Measurements from ENCODE around the gene RPL22L1. TPM values are rescaled to one million over a fixed set of nuclear protein-coding genes. Genes with fewer than 3 reads are reported as not detected.

RPL22L1 gene
- total RNA-seq, 4 donors from 2014 or later: 6.0 to 48.3 (median 26.7) TPM

GRCh38 chr3:170907637-170908234 is 37.7 kb upstream of the RPL22L1 start:
- Histone ChIP-seq H3K4me3 (peak overlapping the region; percentile 24 to 72 (median 54)), H3K9me3 (peaks cover 0 to 6% of the 10 kb centered on the region in 2 donors), H3K4me1 (peaks cover 7 to 13% (median 11%) of the 10 kb centered on the region in 4 donors), H3K27ac (peak overlapping the region; percentile 59 to 69 (median 64)), H3K36me3 (no peaks in the 10 kb centered on the region), H3K27me3 (no peaks in the 10 kb centered on the region)
- no peak for DNase-seq
- 13 to 43% methylated on average over 6 to 31 of the region's 33 CpGs for WGBS, 2 donors (ENCODE audit: low coverage in 1 of 2)
- no peak for TF ChIP-seq CTCF (IDR thresholded peaks at IDR 0.05)
- no peak for TF ChIP-seq POLR2A (IDR thresholded peaks at IDR 0.05)
- in situ Hi-C loops (cut with MboI; ENCODE audit: low pct_ligation_motif_present in 1 of 4, low pct_unique_long_range_greater_than_20kb in 1 of 4, low sequenced_read_pairs in 3 of 4) (no loop called here), intact Hi-C loops (cut with DNase I; ENCODE audit: low total_unique reads) (no loop called here)

- intact Hi-C loops (cut with DNase I; ENCODE audit: low total_unique reads): no loop called here
- no peak overlapping the region for H3K27ac ChIP-seq
- H3K36me3 ChIP-seq: no peaks in the 10 kb centered on the region
- no peak for DNase-seq
- 84 to 95% methylated on average over 2 of the region's 2 CpGs for WGBS, 2 donors (ENCODE audit: low coverage in 1 of 2)
- TF ChIP-seq POLR2AphosphoS5 (IDR thresholded peaks at IDR 0.05) (no peak), EP300 (IDR thresholded peaks at IDR 0.05; ENCODE audit: low read depth) (no peak), CTCF (IDR thresholded peaks at IDR 0.05) (no peak), POLR2A (IDR thresholded peaks at IDR 0.05) (no peak)
- H3K4me3 ChIP-seq: no peak overlapping the region
- H3K4me1 ChIP-seq: peaks cover 7 to 13% (median 11%) of the 10 kb centered on the region in 4 donors
- H3K9me3 ChIP-seq: peaks cover 0 to 5% of the 10 kb centered on the region in 2 donors
- in situ Hi-C loops (cut with MboI; ENCODE audit: low pct_ligation_motif_present in 1 of 4, low pct_unique_long_range_greater_than_20kb in 1 of 4, low sequenced_read_pairs in 3 of 4): no loop called here
- H3K27me3 ChIP-seq: no peaks in the 10 kb centered on the region
These were observed 35.9 kb upstream of the RPL22L1 start for GRCh38 chr3:170905862-170906261.

- TF ChIP-seq CTCF (IDR thresholded peaks at IDR 0.05) (no peak), EP300 (IDR thresholded peaks at IDR 0.05; ENCODE audit: low read depth) (no peak), POLR2AphosphoS5 (IDR thresholded peaks at IDR 0.05) (no peak), POLR2A (IDR thresholded peaks at IDR 0.05) (no peak)
- Histone ChIP-seq H3K27me3 (no peaks in the 10 kb centered on the region), H3K4me1 (peaks cover 7 to 12% (median 11%) of the 10 kb centered on the region in 4 donors), H3K4me3 (no peak overlapping the region), H3K9me3 (no peaks in the 10 kb centered on the region), H3K36me3 (no peaks in the 10 kb centered on the region), H3K27ac (no peak overlapping the region)
- in situ Hi-C loops (cut with MboI; ENCODE audit: low pct_ligation_motif_present in 1 of 4, low pct_unique_long_range_greater_than_20kb in 1 of 4, low sequenced_read_pairs in 3 of 4) (no loop called here), intact Hi-C loops (cut with DNase I; ENCODE audit: low total_unique reads) (no loop called here)
- 86 to 99% methylated on average over 1 to 3 of the region's 3 CpGs for WGBS, 2 donors (ENCODE audit: low coverage in 1 of 2)
- DNase-seq: no peak
These were observed 33.1 kb upstream of the RPL22L1 start for GRCh38 chr3:170903123-170903522.

- H3K36me3 ChIP-seq: no peaks in the 10 kb centered on the region
- no peaks in the 10 kb centered on the region for H3K27me3 ChIP-seq
- H3K4me1 ChIP-seq: no peaks in the 10 kb centered on the region
- H3K4me3 ChIP-seq: no peak overlapping the region
- DNase-seq: no peak
- intact Hi-C loops (cut with DNase I; ENCODE audit: low total_unique reads) (no loop called here), in situ Hi-C loops (cut with MboI; ENCODE audit: low pct_ligation_motif_present in 1 of 4, low pct_unique_long_range_greater_than_20kb in 1 of 4, low sequenced_read_pairs in 3 of 4) (no loop called here)
- no peaks in the 10 kb centered on the region for H3K9me3 ChIP-seq
- no peak overlapping the region for H3K27ac ChIP-seq
- no peak for TF ChIP-seq CTCF (IDR thresholded peaks at IDR 0.05)
- no peak for TF ChIP-seq EP300 (IDR thresholded peaks at IDR 0.05; ENCODE audit: low read depth)
- no peak for TF ChIP-seq POLR2AphosphoS5 (IDR thresholded peaks at IDR 0.05)
- TF ChIP-seq POLR2A (IDR thresholded peaks at IDR 0.05): no peak
- WGBS, 2 donors (ENCODE audit: low coverage in 1 of 2): 93 to 100% methylated on average over 1 of the region's 1 CpG
These were observed 29.5 kb upstream of the RPL22L1 start for GRCh38 chr3:170899455-170899854.
